ENCODE results near the gene ESR1.

Gene ESR1

GRCh38 chr6:152055517-152055916, 248.0 kb downstream of the ESR1 start:
- TF ChIP-seq CTCF (conservative IDR thresholded peaks at IDR 0.05) (no peak), ZFX (IDR thresholded peaks at IDR 0.05) (no peak)
- H3K27ac ChIP-seq: no peak overlapping the region

- TF ChIP-seq ZFX (IDR thresholded peaks at IDR 0.05) (no peak), CTCF (conservative IDR thresholded peaks at IDR 0.05) (no peak)
- no peak overlapping the region for H3K27ac ChIP-seq
These were observed 250.5 kb downstream of the ESR1 start for GRCh38 chr6:152057832-152058498.

GRCh38 chr6:152059909-152060308, 252.4 kb downstream of the ESR1 start:
- no peak for TF ChIP-seq CTCF (conservative IDR thresholded peaks at IDR 0.05)
- TF ChIP-seq ZFX (IDR thresholded peaks at IDR 0.05): no peak
- H3K27ac ChIP-seq: no peak overlapping the region

- H3K27ac ChIP-seq: no peak overlapping the region
- TF ChIP-seq CTCF (conservative IDR thresholded peaks at IDR 0.05) (no peak), ZFX (IDR thresholded peaks at IDR 0.05) (no peak)
These were observed 255.0 kb downstream of the ESR1 start for GRCh38 chr6:152062476-152062875.

- H3K27ac ChIP-seq: no peak overlapping the region
- TF ChIP-seq ZFX (IDR thresholded peaks at IDR 0.05) (no peak), CTCF (conservative IDR thresholded peaks at IDR 0.05) (no peak)
These were observed 255.9 kb downstream of the ESR1 start for GRCh38 chr6:152063170-152063921.

- no peak for TF ChIP-seq CTCF (conservative IDR thresholded peaks at IDR 0.05)
- no peak for TF ChIP-seq ZFX (IDR thresholded peaks at IDR 0.05)
- no peak overlapping the region for H3K27ac ChIP-seq
These were observed 261.3 kb downstream of the ESR1 start for GRCh38 chr6:152068622-152069261.

GRCh38 chr6:152070556-152070955, 263.1 kb downstream of the ESR1 start:
- no peak overlapping the region for H3K27ac ChIP-seq
- TF ChIP-seq ZFX (IDR thresholded peaks at IDR 0.05) (no peak), CTCF (conservative IDR thresholded peaks at IDR 0.05) (no peak; the same call in 1 of the 2 replicates)

All from C4-2B (cell line).